GM21526 (cell line): Measurements from ENCODE around the gene GTF2A1.

Experiments used
- ATAC-seq: cut with Tn5 transposase; IDR thresholded peaks from one replicate; pipeline ENCODE4 v1.9.1; 2021; ENCODE audit warnings: moderate library complexity; ENCODE audit not compliant: unreplicated experiment, low FRiP score

The GTF2A1 gene

GRCh38 chr14:81179631-81180030, 41.1 kb downstream of the GTF2A1 start:
- ATAC-seq: no peak

GRCh38 chr14:81178063-81178462, 42.7 kb downstream of the GTF2A1 start:
- ATAC-seq: peak; percentile 66

- ATAC-seq: no peak
Observed at GRCh38 chr14:81177225-81177624, 43.5 kb downstream of the GTF2A1 start.

GRCh38 chr14:81176241-81176640, 44.5 kb downstream of the GTF2A1 start:
- ATAC-seq: no peak

- peak; percentile 26 for ATAC-seq
Observed at GRCh38 chr14:81172881-81173280, 47.9 kb downstream of the GTF2A1 start.

- ATAC-seq: peak; percentile 25
Observed at GRCh38 chr14:81172353-81172752, 48.4 kb downstream of the GTF2A1 start.

GRCh38 chr14:81170829-81171195, 49.9 kb downstream of the GTF2A1 start:
- no peak for ATAC-seq

- ATAC-seq: peak; percentile 94
Observed at GRCh38 chr14:81170104-81170828, 50.5 kb downstream of the GTF2A1 start.

- ATAC-seq: peak; percentile 19
Observed at GRCh38 chr14:81169711-81170103, 51.1 kb downstream of the GTF2A1 start.

- no peak for ATAC-seq
Observed at GRCh38 chr14:81169267-81169666, 51.5 kb downstream of the GTF2A1 start.

- ATAC-seq: no peak
Observed at GRCh38 chr14:81166121-81166520, 54.6 kb downstream of the GTF2A1 start.

GRCh38 chr14:81165188-81165587, 55.6 kb downstream of the GTF2A1 start:
- ATAC-seq: no peak

- ATAC-seq: peak; percentile 96
Observed at GRCh38 chr14:81164167-81164774, 56.5 kb downstream of the GTF2A1 start.

GRCh38 chr14:81162941-81163340, 57.8 kb downstream of the GTF2A1 start:
- ATAC-seq: no peak

- no peak for ATAC-seq
Observed at GRCh38 chr14:81161749-81162148, 59.0 kb downstream of the GTF2A1 start.

- ATAC-seq: no peak
Observed at GRCh38 chr14:81161088-81161487, 59.7 kb downstream of the GTF2A1 start.

- ATAC-seq: no peak
Observed at GRCh38 chr14:81157431-81157830, 63.3 kb downstream of the GTF2A1 start.

- peak; percentile 55 for ATAC-seq
Observed at GRCh38 chr14:81153187-81153586, 67.6 kb downstream of the GTF2A1 start.

- no peak for ATAC-seq
Observed at GRCh38 chr14:81148635-81149034, 72.1 kb downstream of the GTF2A1 start.

GRCh38 chr14:81147140-81147897, 73.4 kb downstream of the GTF2A1 start:
- no peak for ATAC-seq

GRCh38 chr14:81144824-81145603, 75.7 kb downstream of the GTF2A1 start:
- no peak for ATAC-seq
